ENCODE measurements around the gene CYTH4.

The CYTH4 gene

DNA sequence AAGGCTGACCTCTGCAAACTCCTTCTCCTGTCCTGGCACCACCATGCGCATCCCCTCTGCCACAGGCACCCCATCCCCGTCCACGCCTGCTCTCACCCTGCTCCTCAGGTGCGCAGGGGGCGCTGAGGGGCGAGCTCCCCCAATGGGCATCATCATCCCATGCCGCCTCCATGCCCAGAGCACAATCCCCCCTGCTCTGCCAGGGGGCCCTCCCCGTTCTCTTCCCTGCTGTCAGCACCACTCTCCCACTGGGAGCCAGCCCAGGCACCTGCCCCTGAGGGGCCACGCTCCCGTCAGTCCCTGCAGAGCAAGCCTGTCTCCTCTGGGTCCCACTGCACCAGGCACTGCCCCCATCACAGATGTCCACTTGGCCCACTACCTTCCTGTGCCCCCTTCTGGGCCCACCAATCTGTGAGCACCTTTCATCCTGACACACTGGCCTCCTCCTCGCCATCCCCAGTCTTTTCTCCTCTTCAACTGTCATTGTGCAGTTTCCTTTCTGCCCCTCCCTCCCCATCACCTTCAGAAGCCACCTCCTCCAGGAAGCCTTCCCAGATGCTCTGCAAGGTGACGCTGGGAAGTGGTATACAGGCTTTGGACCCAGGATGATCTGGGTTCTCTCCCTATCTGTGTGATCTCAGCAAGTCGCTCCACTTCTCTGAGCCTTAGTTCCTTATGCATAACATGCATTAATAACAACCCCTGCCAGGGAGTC lies 62.6 kb downstream of the CYTH4 start:
- H3K9ac ChIP-seq (ENCODE audit: insufficient read length) = no peak overlapping the region
- H3K9me3 ChIP-seq (ENCODE audit: low read depth, low read length) = no peaks in the 10 kb centered on the region
- DNase-seq (ENCODE audit: low read depth, low spot score) = no peak
- TF ChIP-seq FOXP2 (optimal IDR thresholded peaks at IDR 0.05; ENCODE audit: control extremely low read depth, extremely low read length, insufficient read depth) (no peak), EZH2 (IDR thresholded peaks at IDR 0.05) (no peak), POLR2AphosphoS5 (IDR thresholded peaks at IDR 0.05; ENCODE audit: borderline replicate concordance, low read depth, low read length) (no peak)
- no peaks in the 10 kb centered on the region for H3K36me3 ChIP-seq (ENCODE audit: insufficient read depth, low read length)
- no peak overlapping the region for H3K4me3 ChIP-seq
- no peak overlapping the region for H3K27ac ChIP-seq

DNA sequence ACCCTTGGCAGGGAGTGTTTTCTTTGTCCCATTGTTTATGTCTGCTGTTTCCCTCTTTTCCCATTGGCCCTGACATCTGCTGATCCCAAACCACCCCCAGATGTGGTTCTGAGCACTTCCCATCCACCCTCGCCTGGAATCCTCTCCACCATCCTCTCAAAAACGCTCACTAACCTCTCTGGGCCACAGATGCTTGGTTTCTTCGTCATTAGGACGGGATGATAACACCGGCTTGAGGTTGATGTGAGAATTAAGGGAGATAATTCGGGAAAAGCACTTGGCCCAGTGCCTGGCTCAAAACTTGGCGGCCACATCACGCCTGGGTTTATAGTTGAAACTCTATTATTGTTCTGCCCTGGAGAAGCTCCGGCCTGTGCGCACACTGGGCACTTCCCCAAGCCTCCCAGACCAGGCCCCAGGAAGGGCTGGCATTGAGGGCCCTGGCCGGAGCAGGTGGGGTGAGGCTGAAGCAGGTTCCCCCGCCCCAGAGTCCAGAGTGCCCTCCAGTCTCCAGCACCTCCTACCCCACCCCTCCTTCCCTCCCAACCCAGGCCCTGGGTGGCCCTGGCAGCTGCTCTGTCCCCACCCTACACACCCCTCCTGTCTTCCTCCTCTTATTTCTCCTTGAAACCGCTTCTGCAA lies 63.7 kb downstream of the CYTH4 start:
- Histone ChIP-seq H3K4me3 (no peak overlapping the region), H3K36me3 (ENCODE audit: insufficient read depth, low read length) (no peaks in the 10 kb centered on the region), H3K27ac (no peak overlapping the region), H3K9ac (ENCODE audit: insufficient read length) (no peak overlapping the region), H3K9me3 (ENCODE audit: low read depth, low read length) (no peaks in the 10 kb centered on the region)
- no peak for DNase-seq (ENCODE audit: low read depth, low spot score)
- TF ChIP-seq FOXP2 (optimal IDR thresholded peaks at IDR 0.05; ENCODE audit: control extremely low read depth, extremely low read length, insufficient read depth) (no peak), POLR2AphosphoS5 (IDR thresholded peaks at IDR 0.05; ENCODE audit: borderline replicate concordance, low read depth, low read length) (no peak), EZH2 (IDR thresholded peaks at IDR 0.05) (no peak)

DNA sequence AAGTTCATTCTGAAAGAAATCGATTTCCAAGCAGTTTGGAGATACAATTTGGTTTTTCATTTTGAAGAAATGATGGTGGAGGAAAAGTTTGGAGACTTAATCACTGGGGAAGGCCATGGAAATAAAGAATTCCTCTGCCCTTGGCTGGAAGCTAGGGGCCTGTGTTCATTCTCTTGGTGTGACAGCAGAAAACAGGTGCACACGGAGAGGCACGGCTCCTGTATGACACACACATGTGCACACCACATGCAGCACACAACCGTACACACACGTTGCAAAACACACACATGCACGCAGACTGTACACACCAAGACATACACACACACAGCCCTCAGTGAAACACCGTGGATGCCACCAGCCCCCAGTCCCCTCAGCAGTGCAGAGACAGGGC lies 64.2 kb downstream of the CYTH4 start:
- H3K9me3 ChIP-seq (ENCODE audit: low read depth, low read length) = no peaks in the 10 kb centered on the region
- no peak for DNase-seq (ENCODE audit: low read depth, low spot score)
- no peaks in the 10 kb centered on the region for H3K36me3 ChIP-seq (ENCODE audit: insufficient read depth, low read length)
- TF ChIP-seq EZH2 (IDR thresholded peaks at IDR 0.05) (no peak), POLR2AphosphoS5 (IDR thresholded peaks at IDR 0.05; ENCODE audit: borderline replicate concordance, low read depth, low read length) (no peak), FOXP2 (optimal IDR thresholded peaks at IDR 0.05; ENCODE audit: control extremely low read depth, extremely low read length, insufficient read depth) (no peak)
- no peak overlapping the region for H3K4me3 ChIP-seq
- H3K9ac ChIP-seq (ENCODE audit: insufficient read length) = no peak overlapping the region
- no peak overlapping the region for H3K27ac ChIP-seq

DNA sequence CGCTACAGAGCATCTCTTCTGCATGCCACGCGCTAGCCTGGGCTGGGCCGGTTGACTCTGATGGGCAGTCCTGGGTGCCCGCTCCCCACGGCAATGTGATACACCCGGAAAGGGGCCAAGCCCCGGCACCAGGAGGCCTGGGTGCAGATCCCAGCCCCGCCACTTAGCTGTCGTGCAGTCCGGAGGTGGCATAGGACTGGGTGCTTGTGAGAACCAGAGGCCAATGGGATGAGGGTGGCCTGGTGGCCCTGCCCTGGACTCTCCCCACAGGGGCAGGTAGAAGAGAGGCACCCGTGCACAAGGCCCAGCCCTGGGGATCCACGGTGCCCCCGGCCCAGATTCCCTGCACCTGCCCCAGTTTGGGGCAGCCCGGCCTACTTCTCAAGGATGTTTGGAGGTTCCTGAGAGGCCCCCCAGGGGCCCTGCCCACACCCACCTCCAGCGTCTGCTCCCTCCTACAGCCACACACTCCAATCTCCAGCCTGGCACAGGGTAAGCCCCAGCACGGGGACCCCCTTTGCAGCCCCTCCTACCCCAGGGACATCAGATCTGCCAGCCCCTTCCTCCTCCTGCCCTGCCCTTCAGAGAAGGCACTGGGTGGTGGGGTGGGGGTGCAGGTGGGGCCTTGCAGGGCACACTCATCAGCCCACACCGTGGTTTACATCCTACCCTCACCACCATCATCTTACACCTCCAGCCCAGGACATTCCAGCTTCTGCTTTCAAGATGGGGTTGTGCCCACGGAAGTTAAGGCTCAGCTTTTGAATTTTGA lies 66.9 kb downstream of the CYTH4 start:
- DNase-seq (ENCODE audit: low read depth, low spot score) = no peak
- Histone ChIP-seq H3K36me3 (ENCODE audit: insufficient read depth, low read length) (no peaks in the 10 kb centered on the region), H3K4me3 (no peak overlapping the region), H3K9ac (ENCODE audit: insufficient read length) (no peak overlapping the region), H3K9me3 (ENCODE audit: low read depth, low read length) (no peaks in the 10 kb centered on the region), H3K27ac (no peak overlapping the region)
- no peak for TF ChIP-seq POLR2AphosphoS5 (IDR thresholded peaks at IDR 0.05; ENCODE audit: borderline replicate concordance, low read depth, low read length)
- no peak for TF ChIP-seq FOXP2 (optimal IDR thresholded peaks at IDR 0.05; ENCODE audit: control extremely low read depth, extremely low read length, insufficient read depth)
- TF ChIP-seq EZH2 (IDR thresholded peaks at IDR 0.05) = no peak

DNA sequence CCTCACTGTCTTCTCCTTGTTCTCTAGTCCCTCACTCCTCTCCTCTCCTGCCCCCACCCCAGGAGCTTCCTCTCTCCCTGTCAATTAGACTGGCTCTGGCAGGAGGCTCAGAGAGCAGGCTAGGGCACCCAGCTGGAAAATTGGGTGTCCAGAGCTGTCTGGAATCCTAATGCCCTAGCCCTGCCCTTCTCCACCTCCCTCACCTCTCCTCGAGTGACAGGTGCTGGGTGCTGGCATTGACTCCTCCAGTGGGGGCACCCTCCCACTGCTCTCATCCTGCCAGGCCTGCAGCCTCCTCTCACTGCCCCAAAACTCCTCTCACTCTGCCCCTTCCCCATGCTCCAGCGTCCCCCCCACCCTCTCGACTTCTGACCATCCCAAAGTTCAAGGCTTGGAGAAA lies 68.9 kb downstream of the CYTH4 start:
- no peak for DNase-seq (ENCODE audit: low read depth, low spot score)
- no peak overlapping the region for H3K4me3 ChIP-seq
- H3K27ac ChIP-seq = no peak overlapping the region
- H3K36me3 ChIP-seq (ENCODE audit: insufficient read depth, low read length) = no peaks in the 10 kb centered on the region
- TF ChIP-seq FOXP2 (optimal IDR thresholded peaks at IDR 0.05; ENCODE audit: control extremely low read depth, extremely low read length, insufficient read depth) (no peak), EZH2 (IDR thresholded peaks at IDR 0.05) (no peak)
- no peaks in the 10 kb centered on the region for H3K9me3 ChIP-seq (ENCODE audit: low read depth, low read length)
- H3K9ac ChIP-seq (ENCODE audit: insufficient read length) = no peak overlapping the region

DNA sequence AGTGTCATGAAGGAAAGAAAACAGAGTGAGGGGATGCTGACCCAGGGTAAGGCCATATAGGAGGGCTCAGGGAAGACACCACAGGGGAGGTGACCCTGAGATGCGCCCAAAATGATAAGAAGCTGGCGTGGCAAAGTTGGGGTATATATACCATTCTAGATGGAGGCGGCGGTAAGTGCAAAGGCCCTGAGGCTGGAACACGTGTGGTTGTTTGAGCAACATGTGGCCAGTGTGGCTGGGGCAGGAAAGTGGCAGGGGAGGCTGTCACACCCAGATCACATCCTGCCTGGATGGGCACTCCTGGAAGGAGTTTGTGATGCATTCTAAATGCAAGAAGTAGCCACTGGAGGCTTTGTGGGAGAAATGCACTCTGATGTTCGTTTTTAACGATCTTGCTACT lies 70.2 kb downstream of the CYTH4 start:
- Histone ChIP-seq H3K27ac (no peak overlapping the region), H3K4me3 (no peak overlapping the region)
- TF ChIP-seq POLR2AphosphoS5 (IDR thresholded peaks at IDR 0.05; ENCODE audit: borderline replicate concordance, low read depth, low read length) = no peak
- no peak for TF ChIP-seq EZH2 (IDR thresholded peaks at IDR 0.05)
- no peak for TF ChIP-seq FOXP2 (optimal IDR thresholded peaks at IDR 0.05; ENCODE audit: control extremely low read depth, extremely low read length, insufficient read depth)

DNA sequence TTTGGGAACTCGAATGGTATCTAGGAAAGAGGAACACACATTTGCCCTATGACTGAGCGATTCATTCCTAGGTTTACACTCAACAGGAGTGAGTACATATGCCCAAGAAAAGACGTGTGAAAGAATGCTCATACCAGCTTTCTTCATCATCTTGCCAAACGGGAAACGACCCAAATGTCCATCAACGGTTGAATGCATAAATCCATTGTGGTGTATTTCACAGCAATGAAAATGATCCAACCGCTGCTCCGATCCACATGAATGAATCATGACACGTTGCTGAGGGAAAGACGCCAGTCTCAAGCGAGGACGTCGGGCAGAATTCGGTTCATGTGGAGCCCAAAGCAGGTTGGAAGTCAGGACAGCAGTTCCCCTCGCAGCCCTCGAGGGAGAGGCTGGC lies 71.5 kb downstream of the CYTH4 start:
- TF ChIP-seq EZH2 (IDR thresholded peaks at IDR 0.05) = no peak
- TF ChIP-seq POLR2AphosphoS5 (IDR thresholded peaks at IDR 0.05; ENCODE audit: borderline replicate concordance, low read depth, low read length) = no peak
- no peak for TF ChIP-seq FOXP2 (optimal IDR thresholded peaks at IDR 0.05; ENCODE audit: control extremely low read depth, extremely low read length, insufficient read depth)
- Histone ChIP-seq H3K36me3 (ENCODE audit: insufficient read depth, low read length) (no peaks in the 10 kb centered on the region), H3K9ac (ENCODE audit: insufficient read length) (no peak overlapping the region), H3K9me3 (ENCODE audit: low read depth, low read length) (no peaks in the 10 kb centered on the region), H3K4me3 (no peak overlapping the region), H3K27ac (no peak overlapping the region)
- no peak for DNase-seq (ENCODE audit: low read depth, low spot score)

More for the DNA sequence above, 70.2 kb downstream of the CYTH4 start:
- Histone ChIP-seq H3K9me3 (ENCODE audit: low read depth, low read length) (no peaks in the 10 kb centered on the region), H3K36me3 (ENCODE audit: insufficient read depth, low read length) (no peaks in the 10 kb centered on the region), H3K9ac (ENCODE audit: insufficient read length) (no peak overlapping the region)
- DNase-seq (ENCODE audit: low read depth, low spot score) = no peak

DNA sequence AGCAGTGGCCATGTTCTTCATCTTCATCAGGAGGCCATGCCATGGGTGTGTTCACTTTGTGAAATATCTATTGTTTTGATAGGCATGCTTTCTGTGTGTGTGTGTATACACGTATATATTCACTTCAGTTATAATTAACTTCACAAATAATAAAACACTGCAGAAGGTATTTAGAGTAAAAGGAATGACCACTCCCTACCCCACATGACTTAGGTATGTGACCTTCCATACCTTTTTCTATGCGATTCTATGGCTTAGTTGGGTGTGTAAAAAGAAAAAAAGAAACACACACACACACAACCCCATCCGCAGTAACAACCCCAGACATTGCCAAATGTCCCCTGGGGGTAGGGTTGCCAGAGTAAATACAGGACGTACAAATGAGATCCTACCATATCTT lies 72.0 kb downstream of the CYTH4 start:
- TF ChIP-seq EZH2 (IDR thresholded peaks at IDR 0.05) (no peak), POLR2AphosphoS5 (IDR thresholded peaks at IDR 0.05; ENCODE audit: borderline replicate concordance, low read depth, low read length) (no peak)
- H3K4me3 ChIP-seq = no peak overlapping the region
- no peak overlapping the region for H3K9ac ChIP-seq (ENCODE audit: insufficient read length)
- no peak for DNase-seq (ENCODE audit: low read depth, low spot score)
- H3K36me3 ChIP-seq (ENCODE audit: insufficient read depth, low read length) = no peaks in the 10 kb centered on the region
- no peaks in the 10 kb centered on the region for H3K9me3 ChIP-seq (ENCODE audit: low read depth, low read length)
- H3K27ac ChIP-seq = no peak overlapping the region
